HG02798 (cell line): ENCODE measurements around the gene MOB3A.

Source experiments
- ATAC-seq: cut with Tn5 transposase; IDR thresholded peaks from one replicate; pipeline ENCODE4 v1.9.1; 2021; ENCODE audit warnings: mild to moderate bottlenecking; ENCODE audit not compliant: unreplicated experiment, poor library complexity

MOB3A gene

DNA sequence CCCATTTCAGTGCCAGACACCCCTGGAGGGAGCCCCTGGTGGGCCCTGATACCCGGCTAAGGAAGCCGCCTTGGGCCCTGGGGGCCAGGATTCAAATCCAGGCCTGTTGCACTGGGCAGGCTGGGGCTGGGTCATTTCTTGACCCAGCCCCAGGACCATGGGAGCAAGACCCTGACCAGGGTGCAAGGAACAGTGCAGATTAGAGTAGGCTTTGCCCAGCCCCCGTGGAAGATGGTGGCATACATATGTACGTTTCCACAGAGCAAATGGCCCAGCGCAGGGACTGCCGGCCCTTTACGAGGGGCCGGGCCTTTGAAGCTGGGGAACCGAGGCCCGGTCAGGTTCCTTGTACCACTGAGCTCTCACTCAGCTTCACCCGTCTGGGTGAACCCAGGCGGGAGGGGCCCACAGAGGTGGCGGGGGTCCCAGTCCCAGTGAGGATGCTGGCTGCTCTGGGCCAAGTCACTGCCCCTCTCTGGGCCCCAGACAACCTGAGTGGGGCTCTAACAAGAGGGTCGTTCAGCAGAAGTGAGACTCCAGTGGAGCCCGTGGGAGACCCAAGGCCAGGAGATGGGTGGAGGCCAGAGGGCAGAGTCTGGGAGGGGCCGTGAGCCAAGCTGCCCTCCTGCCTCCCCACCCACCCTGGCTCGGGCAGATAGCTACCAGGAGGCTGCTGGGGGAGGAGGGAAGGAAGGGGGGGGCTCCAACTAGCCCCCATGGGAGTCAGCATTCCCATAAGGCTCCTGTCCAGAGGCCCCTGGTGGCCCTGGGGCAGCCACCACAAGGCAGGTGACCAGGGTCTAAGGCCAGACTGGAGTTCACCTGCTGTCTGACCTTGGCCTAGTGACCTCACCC, 47.8 kb downstream of the MOB3A start:
- ATAC-seq = no peak

DNA sequence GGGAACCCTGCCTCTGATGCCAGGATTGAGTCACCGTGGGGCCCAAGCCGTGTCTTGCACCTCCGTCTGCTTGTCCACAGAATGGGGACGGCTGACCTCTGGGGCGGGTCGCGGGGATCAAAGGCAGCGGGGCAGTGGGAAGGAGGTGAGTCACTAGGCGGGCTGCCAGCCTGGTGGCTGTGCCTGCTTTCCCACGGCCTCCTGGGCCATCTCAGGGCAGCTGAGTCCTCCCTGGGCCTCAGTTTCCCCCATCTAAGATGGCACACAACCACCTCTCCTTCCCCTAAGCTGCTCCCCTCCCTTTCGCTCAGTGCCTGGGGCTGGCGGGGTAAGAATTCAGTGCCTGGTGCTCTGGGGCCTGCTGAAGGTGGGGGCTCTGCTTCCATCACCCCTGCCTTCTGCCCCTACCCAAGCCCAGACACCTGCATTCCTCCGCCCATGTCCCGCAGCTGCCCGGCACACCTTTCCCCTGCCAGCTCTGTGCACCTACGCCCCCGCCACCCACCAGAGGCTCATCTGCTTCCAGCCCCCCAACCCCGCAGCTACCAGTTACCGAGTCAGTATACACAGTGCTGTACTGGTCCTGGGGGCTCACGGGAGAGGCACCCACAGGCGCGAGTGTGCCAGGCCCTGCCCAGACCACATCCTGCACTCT, 48.5 kb downstream of the MOB3A start:
- no peak for ATAC-seq

DNA sequence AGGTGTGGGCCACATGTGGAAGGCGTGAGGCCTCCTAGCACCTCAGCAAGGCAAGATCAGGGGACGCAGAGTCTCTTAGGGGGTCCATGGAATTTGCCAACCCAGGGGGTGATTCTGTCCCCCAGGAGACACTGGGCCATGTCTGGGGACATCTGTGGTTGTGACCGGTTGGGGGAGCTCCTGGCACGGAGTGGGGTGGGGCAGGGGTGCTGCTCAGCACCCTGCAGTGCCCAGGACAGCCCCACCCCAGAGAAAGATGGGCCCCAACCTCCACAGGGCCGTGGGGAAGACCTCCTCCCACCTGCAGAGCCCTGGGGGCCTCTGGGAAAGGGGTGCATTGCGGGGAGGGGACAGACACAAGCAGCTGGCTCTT, 49.1 kb downstream of the MOB3A start:
- ATAC-seq = no peak

DNA sequence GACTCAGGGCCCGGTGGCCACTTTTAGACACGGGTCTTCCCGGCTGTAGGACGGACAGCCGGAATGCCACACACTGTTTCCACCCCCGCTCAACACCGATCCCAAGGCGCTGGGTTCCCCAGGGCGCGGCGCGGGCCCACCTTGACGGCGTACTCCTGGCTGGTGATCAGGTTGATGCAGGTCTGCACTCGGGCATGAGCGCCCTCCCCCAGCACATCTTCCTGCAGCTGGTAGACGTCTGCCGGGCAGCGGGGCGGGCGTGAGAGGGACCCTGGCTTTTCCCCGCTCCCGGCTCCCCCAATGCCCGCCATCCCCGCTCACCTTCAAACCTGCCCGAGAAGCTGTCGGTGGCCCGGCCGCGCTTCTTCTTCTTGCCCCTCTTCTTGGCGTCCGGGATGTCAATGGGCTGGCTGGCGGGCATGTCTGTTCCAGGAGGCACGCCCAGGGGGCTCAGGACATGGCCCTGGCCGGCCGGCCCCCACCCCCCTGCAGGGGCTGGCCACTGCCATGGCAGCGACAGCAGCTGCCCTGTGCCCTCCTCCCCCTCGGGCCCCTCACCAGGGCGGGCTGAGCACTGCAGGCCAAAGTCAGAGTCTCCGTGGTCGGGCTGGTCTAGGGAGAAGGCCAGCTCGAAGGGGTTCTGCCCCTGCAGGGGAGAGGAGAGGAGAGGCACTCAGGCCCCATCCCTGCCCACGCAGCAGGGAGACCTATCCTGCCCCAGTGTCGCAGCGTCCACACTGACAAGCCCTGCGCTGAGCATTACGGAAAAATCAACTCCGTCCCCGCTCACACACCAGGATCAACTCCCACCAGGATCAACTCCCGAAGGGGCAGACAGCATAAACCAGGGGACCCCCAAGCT, 49.8 kb downstream of the MOB3A start:
- no peak for ATAC-seq

DNA sequence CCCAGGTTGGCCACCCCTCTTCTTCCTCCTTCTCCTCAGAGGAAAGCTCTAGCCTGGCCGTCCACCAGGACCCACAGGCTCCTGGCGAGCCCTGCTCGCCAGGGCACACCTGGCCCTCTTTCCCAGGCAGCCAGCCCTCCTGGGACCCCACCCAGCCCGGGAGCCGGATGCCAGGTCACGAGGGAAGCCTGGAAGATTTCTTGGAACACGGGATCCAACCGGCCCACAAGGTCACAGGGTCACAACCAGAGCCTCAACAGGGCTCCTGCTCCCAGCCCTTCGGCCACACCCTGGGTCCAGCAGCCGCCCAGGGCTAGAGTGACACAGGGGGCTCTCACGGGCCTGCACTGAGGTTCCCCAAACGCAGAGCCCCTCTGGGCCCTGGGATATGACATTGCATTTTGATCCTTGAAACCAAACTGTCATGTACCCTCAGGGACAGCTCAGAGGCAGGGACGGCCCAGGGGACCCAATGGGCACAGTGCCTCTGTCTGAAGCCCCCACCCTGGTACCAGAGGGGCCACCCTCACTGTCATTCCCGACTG, 50.6 kb downstream of the MOB3A start:
- no peak for ATAC-seq

DNA sequence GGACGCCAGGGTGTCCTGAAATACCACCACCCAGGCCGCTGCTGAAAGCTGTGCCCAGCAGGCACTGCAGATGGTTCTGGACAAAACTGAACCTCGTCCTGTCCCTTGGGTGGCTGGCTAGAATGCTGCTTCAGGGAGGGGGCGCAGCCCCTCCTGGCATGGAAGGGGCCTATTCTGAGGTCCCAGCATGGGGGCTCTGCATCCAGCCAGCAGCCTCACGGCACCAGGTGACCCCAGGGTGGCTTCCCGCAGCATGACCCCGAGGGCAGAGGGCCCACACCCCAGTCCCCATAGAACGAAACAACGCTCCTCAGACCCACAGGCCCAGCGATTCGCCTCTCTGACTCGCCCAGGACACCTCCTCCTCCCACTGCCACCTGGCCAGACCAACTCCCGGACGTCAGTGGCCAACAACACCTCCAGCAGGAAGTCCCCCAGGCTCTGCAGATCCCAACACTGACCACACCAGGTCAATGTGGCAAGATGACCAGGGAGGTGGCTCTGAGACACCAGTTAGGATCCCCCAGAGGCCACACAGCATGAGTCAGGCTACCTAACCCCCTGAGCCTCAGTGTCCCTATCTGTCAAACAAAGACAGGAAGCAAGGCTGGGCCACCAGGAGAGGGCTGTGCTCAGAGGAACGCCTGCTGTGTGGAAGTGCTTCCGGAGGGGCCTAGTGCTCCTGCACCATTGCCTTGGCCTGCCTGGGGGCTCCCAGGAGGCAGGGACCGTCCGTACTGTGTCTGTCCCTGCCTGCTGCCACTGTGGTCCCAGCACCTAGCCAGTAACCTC, 51.2 kb downstream of the MOB3A start:
- ATAC-seq = no peak

DNA sequence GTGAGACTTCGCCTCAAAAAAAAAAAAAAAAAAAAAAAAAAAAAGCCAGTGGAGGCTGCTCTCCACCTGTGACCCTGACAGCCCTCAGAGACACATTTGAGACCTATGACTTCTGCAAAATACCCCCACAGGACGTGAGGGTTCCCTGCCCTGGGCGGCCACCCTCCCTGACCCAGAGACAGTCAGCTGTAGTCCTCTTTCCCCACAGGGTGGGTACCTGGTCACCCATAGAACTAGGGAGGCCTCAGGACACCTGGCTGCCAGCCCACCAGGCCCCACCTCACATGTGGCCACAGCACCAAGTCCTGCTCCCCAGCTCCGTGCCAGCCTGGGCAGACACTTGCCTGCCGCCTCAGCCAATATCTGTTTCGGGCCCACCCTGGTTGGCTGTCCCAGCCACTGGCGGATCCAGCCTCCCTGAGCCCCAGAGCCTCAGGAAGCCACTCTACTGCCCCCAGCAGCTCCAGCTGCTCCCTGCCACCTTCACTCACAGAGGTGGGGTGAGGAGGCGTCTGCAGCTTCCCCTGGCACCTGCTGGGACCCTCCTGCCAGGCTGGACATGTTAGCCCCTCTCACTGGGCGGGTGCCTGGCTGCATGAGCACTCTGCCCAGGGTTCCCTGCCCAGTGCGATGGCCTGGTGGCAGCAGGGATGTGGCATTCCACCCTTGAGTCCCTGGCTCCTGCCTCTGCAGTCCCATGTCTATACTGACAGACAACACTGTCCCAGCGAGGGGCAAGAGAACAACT, 52.0 kb downstream of the MOB3A start:
- ATAC-seq = no peak

DNA sequence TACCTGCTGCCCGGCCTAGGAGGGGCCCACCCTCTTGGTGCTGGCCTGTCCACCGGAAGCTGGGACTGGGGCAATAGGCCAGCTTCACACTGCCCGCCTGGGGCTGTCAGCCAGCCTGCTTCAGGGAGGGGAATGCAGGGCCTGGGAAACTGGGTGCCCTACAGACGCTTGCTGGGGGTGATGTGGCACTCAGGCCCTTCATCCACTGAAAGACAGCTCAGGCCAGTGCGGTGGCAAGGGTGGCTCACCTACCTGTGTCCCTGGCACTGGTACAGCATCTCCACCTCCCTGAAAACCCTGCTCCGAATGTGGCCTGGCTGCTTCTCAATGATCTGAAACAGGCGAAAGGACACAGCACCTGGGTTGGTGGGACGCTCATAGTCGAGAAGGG, 52.9 kb downstream of the MOB3A start:
- ATAC-seq = no peak

DNA sequence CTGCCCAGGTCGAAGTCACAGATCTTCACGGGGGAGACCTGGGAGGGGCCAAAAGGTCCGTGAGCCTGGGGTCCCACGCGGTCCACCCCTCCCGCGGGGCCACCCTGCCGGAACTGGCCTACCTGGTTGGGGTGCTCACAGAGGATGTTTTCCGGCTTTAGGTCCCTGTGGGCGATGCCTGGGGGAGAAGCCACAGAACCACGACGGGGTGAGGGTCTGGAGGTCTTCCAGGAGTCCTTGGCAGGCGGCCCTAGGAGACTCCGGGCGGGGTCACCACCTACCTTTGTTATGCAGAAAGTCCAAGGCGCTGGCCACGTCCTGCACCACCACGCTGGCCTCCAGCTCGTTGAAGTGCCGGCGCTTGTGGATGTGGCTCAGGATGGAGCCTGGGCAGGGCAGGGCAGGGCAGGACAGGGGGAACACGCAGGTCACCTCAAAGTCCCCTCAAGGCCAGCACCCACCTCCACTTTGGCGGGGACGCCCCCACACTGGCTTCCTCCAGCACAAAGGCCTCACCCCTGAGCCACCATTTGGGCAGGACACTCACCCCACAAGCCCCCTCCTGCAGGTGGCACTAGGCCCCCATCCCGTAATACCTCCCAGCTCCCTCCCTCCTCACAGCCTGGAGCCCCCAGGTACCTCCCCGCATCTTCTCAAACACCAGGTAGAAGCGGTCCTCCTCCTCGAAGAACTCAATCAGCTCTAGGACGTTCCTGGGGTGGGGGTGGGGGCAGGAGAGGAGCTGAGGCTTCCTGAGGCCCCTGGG, 53.5 kb downstream of the MOB3A start:
- no peak for ATAC-seq

DNA sequence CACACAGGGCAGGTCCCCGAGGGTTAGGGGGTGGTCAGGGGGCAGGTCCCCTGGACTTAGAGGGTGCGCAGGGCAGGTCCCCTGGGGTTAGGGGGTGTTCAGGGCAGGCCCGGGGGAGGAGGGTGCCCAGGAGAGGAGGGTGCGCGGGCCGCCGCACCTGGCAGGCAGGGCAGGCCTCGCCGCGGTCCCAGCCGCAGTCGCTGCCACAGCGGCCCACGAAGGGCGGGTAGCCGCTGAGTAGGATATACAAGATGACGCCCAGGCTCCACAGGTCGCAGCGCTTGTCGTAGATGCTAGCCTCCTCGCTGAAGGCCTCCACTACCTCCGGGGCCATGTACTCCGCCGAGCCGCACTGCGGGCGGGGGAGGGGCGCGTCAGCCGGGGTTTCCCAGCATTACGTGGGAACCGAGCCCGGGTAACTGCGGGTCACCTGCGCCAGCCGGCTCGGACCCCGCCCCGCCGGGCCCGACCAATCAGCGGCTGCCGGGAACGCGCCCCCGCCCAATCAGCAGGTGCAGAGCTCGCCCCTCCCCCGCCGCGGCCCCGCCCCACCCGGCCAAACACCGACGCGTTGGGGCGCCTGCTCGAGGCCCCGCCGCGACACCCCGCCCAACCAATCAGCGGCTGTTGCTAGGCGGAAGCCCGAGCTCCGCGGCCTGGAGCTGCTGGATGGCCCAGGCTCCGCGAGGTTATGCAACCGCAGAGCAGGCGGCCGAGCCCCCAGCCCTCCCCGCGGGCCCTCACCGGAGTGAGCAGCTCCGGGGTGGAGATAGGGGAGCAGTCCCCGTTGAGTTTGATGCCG, 54.2 kb downstream of the MOB3A start:
- ATAC-seq = peak; percentile 75

DNA sequence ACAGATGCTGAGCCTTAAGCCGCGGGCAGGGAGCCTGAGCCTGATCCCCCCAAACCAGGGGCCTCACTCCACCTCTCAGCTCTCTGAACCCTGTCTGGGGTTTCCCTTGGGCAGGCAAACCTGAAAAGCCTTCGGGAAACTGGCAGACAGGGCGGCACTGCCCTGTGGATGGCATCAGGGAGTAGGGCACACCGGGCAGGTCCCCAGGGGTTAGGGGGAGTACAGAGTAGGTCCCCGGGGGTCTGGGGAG, 54.8 kb downstream of the MOB3A start:
- ATAC-seq = no peak

DNA sequence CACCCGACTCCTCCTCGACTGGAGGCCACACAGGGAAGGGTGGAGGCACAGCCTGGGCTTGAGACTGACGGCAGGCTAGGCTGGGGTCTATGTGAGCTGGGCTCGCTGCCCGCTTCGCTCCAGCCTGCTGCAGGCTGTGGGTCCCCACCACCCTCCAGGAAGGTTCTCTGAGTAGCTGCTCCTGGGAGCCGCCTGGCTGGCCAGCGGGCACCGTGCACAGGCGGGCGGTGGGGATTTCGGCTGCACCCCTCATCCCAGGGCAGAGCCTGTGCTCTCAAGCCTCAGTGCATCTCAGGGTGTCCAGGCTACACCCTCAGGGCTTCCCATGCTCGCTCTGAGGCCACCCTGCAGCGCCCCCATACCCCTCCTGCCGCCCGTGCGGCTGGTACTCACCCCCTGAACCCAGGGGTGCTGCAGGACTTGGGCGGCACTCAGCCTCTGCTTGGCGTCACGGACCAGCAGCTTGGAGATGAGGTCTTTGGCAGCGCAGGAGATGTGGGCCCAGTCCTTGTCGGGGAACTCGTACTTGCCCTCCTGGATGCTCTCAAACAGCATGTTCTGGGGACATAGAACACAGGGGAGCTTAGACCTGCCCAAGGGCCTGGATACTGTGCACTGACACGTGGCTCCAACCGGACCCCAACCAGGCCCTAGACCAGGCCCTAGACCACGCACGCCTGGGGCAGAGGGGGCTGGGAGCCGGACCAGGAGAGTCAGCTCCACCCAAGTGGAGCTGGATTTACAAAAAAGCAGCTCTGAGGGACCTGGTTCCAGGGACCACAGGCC, 55.3 kb downstream of the MOB3A start:
- no peak for ATAC-seq

DNA sequence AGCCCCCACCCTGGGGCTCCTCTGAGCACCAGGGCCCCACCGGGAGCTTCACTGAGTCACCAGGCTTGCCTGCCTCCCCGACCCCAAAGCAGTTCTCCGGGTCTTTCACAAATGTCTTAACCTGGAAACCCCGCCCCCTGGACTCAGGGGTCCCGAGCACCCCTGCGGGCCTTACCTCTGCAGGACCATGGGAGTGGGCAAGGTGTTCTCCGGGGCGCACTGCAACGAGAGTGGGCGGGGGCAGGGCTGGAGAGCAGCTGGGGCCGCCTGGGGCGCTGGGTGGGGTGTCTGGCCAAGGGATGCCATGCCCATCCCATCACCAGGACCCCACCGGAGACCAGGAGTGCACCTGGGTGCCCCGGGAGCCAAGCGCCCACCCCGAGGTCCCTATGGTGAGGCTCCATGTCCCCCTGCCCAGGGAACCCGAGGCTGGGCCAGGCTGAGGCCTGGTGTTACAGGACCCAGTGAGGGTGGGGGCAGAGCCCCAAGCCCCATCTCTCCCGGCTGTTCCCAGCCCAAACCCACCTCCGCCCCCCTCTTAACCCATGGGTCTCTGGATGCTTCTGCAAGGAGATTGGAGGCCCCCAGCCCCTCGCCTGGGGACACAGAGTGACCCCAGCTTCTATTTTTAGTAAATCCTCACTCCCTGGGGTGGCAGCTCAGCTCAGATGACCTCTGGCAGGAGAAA, 56.0 kb downstream of the MOB3A start:
- ATAC-seq = no peak

DNA sequence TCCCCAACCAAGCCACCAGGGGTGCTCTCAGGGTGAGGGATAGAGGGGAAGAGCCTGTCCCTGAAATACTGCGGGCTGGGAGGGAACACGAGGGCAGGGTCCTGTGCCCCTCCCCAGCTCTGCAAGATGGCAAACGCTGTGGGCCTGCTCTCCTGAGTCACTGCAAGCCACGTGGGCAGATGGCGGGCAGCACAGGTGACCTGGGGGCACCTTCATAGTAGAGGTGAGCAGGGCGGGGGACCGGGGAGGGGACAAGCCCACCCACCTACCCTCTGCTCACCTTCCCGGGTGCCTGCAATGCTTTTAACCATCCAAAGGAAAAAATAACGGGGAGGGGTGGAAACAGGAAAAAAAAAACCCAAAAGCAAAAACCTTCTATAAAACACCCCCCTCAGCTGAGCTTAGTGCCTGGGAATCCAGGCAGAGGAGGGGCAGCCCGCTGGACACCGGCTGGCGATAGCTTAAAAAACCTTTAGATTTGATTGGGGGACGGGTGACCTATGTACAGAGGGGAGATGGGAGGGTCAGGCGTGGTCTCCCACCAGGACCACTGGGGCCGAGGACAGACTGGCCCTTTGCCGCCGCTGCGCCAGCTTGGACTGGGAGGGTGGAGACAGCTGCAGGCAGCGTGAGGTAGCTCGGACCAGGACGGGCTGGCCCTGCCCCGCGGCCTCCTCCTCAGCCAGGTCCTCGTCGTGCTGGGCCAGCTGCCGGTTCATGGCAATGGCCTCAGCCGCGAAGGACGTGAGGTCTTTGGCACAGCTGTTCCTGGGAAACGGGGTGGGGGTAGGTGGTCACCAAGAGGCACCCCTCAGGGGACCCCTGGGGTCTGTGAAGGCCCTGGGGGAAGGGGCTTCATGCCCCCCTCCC, 56.8 kb downstream of the MOB3A start:
- no peak for ATAC-seq

DNA sequence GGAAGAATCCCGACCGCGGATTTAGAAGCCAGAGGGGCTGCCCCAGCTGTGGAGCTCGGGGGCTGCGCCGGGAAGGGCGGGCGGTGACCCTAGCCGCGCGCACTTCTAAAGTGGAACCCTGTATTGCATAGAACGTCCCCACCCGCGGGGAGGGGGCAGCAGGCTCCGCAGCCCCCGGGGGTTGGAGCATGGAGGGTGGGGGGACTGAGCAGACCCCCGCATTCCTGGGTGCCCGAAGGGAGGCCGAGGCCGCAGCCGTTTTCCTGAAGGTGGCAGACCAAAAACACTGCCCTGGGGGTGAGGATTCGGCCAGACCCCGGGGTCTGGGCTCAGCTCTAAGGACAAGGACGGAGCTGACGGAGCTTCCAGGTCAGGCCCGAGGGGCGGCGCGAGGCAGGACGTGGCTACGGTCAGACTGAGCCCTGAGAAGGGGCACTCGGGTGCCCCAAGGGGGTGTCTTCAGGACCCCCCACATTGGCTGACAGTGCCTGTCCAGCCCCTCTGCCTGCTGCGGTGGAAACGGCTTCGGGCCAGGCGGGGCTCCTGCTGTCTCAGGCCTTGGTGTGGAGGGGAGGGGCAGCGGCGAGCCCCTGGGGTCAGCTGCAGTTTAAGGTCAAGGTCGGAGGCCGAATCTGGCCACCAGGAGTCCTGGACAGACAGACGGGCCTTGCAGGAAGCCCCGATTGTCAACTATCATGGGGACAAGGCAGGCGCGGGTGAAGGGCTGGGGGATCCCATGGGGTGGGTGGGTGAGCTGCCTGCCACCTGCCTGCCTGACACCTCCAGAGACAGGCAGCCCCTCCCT, 57.6 kb downstream of the MOB3A start:
- ATAC-seq = no peak
